GM19193 (cell line): ENCODE measurements around the gene C10orf143.
A peak's percentile ranks its signal among the peaks of the same experiment; 100 is the strongest.

Experiments
- POLR2A ChIP-seq: IDR thresholded peaks from 4 replicates; pipeline ENCODE4 v1.6.1; 2011; ENCODE audit not compliant: insufficient read depth, insufficient read length; ENCODE audit errors: extremely low read depth

The C10orf143 gene

GRCh38 chr10:130128062-130128781 lies 17.6 kb upstream of the C10orf143 start:
- no peak for TF ChIP-seq POLR2A

- TF ChIP-seq POLR2A: no peak
Observed at GRCh38 chr10:130127364-130128061, 16.9 kb upstream of the C10orf143 start.

- no peak for TF ChIP-seq POLR2A
Observed at GRCh38 chr10:130121486-130122079, 11.0 kb upstream of the C10orf143 start.

GRCh38 chr10:130112821-130113220 lies 2.2 kb upstream of the C10orf143 start:
- TF ChIP-seq POLR2A: no peak

GRCh38 chr10:130111852-130112180 lies 1.2 kb upstream of the C10orf143 start:
- no peak for TF ChIP-seq POLR2A

- peak; percentile 67 for TF ChIP-seq POLR2A
Observed at GRCh38 chr10:130111113-130111851, 652 bp upstream of the C10orf143 start.

- TF ChIP-seq POLR2A: no peak
Observed at GRCh38 chr10:130109796-130110245, 809 bp downstream of the C10orf143 start.

GRCh38 chr10:130108934-130109604 lies 1.6 kb downstream of the C10orf143 start:
- no peak for TF ChIP-seq POLR2A

GRCh38 chr10:130105724-130106123 lies 4.9 kb downstream of the C10orf143 start:
- TF ChIP-seq POLR2A: no peak

GRCh38 chr10:130099344-130099743 lies 11.3 kb downstream of the C10orf143 start:
- TF ChIP-seq POLR2A: no peak

- TF ChIP-seq POLR2A: no peak
Observed at GRCh38 chr10:130080461-130080814, 30.2 kb downstream of the C10orf143 start.

- TF ChIP-seq POLR2A: no peak
Observed at GRCh38 chr10:130079614-130080460, 30.8 kb downstream of the C10orf143 start.

- no peak for TF ChIP-seq POLR2A
Observed at GRCh38 chr10:130078120-130078519, 32.5 kb downstream of the C10orf143 start.

- TF ChIP-seq POLR2A: no peak
Observed at GRCh38 chr10:130076681-130077080, 33.9 kb downstream of the C10orf143 start.

- no peak for TF ChIP-seq POLR2A
Observed at GRCh38 chr10:130074639-130075038, 36.0 kb downstream of the C10orf143 start.

- no peak for TF ChIP-seq POLR2A
Observed at GRCh38 chr10:130073912-130074311, 36.7 kb downstream of the C10orf143 start.
